ENCODE measurements around the gene ETV2.
"Not testable (repeated sequence)": the region's sequence is repeated elsewhere in the genome, so short reads cannot be mapped to it uniquely, and the experiment has no call there.

Gene ETV2, protein sequence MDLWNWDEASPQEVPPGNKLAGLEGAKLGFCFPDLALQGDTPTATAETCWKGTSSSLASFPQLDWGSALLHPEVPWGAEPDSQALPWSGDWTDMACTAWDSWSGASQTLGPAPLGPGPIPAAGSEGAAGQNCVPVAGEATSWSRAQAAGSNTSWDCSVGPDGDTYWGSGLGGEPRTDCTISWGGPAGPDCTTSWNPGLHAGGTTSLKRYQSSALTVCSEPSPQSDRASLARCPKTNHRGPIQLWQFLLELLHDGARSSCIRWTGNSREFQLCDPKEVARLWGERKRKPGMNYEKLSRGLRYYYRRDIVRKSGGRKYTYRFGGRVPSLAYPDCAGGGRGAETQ

DNA sequence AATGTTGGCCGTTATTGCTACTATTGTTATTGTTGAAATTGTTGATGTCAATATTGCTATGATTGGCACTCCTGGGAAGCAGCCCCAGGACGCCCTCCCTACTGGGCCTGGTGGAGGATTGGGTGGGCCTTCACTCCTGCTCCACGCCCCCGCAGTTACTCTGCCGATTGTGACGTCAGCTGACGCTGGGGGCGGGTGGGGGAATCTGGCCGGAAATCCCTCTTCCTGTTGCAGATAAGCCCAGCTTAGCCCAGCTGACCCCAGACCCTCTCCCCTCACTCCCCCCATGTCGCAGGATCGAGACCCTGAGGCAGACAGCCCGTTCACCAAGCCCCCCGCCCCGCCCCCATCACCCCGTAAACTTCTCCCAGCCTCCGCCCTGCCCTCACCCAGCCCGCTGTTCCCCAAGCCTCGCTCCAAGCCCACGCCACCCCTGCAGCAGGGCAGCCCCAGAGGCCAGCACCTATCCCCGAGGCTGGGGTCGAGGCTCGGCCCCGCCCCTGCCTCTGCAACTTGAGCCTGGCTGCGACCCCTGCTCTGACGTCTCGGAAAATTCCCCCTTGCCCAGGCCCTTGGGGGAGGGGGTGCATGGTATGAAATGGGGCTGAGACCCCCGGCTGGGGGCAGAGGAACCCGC is at the start of gene ETV2:
Gene ETV2 (plus strand): TSS at position 231 of the 637 bp plus-strand sequence. CDS start 716 bp downstream, outside the sequence.
- DNase-seq = peak in 1 of 4 experiments; percentile 32

DNA sequence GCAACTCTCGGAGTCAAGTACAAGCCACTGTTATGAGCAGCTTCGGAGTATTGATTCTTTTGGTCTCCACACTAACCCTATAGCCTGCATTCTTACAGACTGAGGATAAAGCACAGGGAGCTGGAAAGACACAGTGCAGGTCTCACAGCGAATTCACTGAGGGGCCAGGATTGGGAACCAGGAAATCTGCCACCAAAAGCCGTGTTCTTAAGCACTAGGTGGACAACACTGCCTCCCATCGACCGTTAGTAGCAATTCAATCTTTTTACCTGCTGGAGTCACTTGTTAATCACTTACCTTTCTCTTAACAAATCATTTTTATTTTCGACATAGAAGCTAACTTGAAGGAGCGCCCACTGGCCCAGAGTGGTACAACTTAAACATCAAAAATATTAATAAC is 49.3 kb upstream of the ETV2 start:
- DNase-seq = no peak

DNA sequence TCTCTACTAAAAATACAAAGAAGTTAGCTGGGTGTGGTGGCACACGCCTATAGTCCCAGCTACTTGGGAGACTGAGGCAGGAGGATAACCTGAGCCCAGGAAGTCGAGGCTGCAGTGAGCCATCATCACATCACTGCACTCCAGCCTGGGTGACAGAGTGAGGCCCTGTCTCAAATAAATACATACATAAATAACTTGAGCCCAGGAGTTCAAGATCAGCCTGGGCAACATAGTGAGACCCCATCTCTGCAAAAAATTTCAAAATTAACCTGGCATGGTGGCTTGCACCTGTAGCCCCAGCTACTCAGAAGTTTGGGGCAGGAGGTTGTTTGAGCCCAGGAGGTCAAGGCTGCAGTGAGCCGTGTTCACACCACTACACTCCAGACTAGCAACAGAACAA is 46.5 kb upstream of the ETV2 start:
- DNase-seq = not testable (repeated sequence)

DNA sequence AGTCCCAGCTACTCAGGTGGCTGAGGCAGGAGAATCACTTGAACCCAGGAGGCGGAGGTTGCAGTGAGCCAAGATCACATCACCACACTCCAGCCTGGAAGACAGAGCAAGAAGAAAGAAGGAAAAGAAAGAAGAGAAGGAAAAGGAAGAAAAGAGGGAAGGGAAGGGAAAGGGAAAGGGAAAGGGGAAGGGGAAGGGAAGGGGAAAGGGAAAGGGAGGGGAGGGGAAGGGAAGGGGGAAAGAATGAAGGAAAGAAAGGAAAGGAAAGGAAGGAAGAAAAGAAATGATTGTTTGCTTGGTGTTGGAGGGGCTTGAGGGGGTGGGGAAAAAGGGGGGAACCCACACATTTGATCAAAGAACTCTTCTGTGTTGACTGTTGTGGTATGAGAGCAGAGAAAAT is 45.6 kb upstream of the ETV2 start:
- DNase-seq = no peak

DNA sequence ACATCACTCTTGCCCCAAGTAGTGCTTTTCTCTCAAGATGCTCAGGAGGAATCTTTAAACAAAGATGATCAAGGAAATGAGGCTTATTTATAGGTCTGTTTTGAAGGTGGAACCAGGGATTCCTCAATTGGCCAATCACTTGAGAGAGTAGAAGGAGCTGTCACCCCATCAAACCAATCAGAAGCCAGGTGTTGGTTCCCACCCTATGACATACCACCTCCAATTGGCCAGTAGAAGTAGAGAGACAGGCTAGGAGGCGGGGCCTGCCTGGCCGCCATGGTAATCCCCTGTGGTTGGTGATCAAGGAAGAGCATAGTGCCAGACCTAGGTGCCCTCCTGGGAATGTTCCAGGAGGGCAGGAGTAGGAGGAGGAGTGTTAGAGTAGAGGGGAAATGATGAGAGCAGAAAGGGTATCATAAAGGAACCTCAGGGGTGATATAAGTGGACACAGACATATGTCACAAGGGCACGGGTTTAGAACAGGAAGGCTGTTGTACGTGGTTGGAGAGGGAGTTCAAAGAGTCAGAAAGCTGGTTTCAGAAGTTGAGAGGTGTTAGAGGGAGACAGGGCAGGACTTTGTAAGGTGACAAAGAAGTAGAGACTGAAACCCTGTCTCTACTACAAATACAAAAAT is 45.1 kb upstream of the ETV2 start:
- no peak for DNase-seq

DNA sequence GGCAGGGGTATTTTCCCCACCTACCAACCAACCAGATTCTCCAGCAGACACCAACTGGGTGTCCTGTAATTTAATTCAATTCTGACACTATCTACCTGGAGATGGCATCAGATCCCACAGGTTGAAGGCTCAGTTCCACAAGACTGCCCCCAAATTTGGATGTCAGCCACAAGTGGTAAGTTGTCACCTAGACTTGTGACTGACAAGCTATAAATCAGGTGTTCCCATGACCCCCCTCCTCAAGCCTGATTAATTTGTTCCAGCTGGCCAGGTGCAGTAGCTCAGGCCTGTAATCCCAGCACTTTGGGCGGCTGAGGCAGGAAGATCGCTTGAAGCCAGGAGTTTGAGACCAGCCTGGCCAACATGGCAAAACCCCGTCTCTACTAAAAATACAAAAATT is 39.6 kb upstream of the ETV2 start:
- DNase-seq = no peak

DNA sequence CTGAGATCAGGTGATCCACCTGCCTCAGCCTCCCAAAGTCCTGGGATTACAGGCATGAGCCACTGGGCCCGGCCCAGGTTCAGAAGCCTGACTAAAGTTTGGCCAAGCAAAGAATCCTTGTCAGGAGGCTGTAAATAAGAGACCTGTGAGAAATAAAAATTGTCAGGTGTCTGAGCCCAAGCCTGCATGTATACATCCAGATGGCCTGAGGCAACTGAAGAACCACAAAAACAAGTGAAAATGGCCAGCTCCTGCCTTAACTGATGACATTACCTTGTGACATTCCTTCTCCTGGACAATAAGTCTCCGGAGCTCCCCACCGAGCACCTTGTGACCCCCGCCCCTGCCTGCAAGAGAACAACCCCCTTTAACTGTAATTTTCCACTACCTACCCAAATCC is 37.1 kb upstream of the ETV2 start:
- DNase-seq = not testable (repeated sequence)

DNA sequence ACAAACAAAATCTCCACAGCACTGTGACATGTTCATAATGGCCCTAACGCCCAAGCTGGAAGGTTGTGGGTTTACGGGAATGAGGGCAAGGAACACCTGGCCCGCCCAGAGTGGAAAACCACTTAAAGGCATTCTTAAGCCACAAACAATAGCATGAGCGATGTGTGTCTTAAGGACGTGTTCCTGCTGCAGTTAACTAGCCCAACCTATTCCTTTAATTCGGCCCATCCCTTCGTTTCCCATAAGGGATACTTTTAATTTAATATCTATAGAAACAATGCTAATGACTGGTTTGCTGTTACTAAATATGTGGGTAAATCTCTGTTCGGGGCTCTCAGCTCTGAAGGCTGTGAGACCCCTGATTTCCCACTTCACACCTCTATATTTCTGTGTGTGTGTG is 34.4 kb upstream of the ETV2 start:
- not testable (repeated sequence) for DNase-seq

DNA sequence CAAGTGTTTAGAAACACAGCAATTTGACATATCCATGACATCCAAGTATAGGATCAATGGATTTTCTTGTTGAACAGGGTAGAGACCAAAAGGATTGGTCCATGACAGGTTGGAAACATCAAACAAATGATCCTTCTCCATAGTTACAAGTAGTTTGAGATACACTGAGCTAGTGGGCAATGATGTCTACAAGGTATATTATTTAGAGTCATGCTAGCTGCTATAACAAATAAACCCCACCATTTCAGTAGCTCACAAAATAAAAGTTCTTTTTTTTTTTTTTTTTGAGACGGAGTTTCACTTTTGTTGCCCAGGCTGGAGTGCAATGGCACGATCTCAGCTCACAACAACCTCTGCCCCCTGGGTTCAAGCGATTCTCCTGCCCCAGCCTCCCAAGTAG is 33.9 kb upstream of the ETV2 start:
- no peak for DNase-seq

DNA sequence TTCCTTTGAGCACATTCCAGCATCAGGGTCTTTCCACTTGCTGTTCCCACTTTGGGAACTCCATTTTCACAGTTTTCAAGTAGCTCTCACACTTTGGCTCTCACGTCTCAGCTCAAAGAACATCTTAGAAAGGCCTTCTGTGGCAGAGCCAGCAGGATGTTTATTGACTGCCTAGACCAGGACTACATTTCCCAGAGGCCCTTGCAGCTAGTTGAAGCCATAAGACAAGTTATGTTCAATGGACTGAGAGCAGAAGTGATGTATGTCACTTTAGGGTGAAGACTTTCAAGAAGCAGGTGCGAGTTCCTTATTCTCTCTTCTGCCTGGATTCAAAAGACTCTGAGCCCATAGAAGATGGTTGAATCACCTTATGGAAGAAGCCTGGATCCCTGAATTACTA is 33.3 kb upstream of the ETV2 start:
- DNase-seq = no peak

DNA sequence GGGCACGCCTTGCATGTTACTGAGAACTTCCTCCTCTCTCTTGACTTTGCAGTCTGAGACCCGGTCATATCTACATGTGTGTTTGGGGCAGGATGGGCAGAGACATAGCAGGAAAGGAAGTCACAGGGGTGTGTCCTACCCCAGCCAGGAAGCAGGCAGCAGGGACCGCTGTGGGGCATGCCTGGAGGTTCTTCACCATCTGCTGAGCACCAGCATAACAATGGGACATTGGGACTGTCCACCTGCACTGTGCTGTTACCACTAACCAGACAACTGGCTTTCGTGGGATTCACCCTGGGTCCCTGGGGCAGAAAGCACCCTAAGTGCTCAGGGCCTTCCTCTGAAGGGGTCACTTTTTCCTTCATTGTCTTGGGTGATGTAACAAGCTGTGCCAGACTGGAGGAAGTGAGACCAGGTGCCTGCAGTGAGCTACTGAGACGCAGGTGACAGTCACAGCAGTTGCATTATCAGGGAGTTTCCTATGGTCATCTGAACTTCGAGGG is 31.6 kb upstream of the ETV2 start:
- DNase-seq = peak in 1 of 4 experiments; percentile 16

DNA sequence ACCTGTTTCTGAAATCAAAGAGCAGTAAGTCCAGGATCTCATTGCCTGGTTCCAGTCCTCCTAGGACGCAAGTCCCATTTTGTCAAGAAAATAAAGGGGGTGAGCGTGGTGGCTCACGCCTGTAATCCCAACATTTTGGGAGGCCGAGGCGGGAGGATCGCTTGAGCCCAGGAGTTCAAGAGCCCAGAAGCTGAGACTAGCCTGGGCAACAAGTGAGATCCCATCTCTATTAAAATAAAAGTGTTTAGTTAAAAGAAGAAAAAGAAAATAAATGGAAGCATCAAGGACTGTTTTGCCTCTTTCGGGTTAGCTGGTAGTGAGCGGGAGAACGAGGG is 29.4 kb upstream of the ETV2 start:
- no peak for DNase-seq

DNA sequence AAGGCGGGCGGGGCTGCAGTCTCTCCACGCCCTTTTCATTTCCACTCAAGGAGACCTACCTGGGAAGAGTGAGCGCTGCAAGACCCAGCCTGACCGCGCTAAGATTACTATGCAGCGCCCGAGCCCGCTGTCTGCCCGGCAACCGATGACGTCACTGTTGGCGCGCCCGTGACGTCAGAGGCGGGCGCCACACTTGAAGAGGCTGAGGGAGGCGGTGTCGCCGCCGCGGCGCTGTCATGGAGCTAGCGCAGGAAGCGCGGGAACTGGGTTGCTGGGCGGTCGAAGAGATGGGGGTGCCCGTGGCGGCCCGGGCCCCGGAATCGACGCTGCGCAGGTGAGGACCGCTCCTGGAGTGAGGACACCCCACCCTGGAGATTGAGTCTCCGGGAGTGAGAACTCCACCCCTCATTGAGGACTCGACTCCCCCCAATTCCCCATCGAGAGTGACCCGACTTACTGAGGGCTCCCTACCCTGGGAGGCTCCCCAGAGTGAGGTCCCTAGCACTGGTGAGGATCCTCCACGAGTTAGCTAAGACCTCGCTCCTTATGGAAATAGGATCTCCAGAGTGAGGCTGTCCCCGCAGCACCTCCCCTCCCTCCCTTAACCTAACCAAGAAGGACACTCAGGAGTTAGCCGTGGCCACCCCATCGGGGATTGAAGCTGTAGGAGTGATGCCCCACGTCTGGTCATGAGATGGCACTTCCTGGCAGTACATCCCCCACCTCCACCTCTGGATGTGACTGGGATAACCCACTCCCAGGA is 28.8 kb upstream of the ETV2 start, which contains the start of gene HAUS5:
Gene HAUS5 (plus strand): TSS at position 177 of the 763 bp plus-strand sequence. CDS start 60 bp downstream, at position 237.
- DNase-seq = peak; percentile 82 to 93 (median 89)

DNA sequence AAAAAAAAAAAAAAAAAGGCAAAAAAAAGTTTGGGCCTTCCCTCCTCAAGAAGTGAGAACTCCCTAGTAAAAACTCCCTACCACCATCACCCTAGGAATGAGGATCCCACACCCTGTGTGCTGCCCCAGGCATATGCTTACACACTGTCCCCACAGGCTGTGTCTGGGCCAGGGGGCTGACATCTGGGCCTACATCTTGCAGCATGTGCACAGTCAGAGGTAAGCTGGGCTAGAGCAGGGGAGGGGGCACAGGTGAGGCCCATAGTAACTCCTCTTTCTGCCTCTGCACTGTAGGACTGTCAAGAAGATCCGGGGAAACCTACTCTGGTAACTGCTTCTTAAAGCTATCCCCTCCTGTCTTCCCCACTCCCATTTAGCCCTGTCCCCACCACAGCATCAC is 28.0 kb upstream of the ETV2 start:
- no peak for DNase-seq

DNA sequence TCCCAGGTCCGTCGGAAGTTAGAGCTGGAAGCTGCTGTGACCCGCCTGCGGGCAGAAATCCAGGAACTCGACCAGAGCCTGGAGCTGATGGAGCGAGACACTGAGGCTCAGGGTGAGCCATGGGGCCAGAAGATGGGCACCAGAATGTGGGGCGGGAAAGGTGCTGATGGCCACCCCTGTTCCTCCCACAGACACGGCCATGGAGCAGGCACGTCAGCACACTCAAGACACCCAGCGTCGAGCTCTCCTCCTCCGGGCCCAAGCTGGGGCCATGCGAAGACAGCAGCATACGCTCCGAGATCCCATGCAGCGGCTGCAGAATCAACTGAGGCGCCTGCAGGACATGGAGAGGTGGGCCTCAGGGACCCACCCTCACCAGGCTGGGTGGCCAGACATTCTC is 26.5 kb upstream of the ETV2 start:
- DNase-seq = no peak

DNA sequence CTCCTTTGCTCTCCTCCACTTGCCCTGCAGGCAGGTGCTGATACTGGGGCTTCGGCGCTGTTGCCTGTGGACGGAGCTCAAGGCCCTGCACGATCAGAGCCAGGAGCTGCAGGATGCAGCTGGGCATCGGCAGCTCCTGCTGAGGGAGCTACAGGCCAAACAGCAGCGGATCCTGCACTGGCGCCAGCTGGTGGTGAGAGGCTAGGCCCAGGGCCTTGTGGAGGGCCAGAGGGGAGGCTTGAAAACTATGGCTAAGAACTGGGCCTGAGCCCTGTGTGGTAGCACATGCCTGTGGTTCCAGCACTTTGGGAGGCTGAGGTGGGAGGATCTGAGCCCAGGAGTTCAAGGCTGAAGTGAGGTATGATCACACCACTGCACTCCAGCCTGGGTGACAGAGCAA is 22.7 kb upstream of the ETV2 start:
- no peak for DNase-seq

DNA sequence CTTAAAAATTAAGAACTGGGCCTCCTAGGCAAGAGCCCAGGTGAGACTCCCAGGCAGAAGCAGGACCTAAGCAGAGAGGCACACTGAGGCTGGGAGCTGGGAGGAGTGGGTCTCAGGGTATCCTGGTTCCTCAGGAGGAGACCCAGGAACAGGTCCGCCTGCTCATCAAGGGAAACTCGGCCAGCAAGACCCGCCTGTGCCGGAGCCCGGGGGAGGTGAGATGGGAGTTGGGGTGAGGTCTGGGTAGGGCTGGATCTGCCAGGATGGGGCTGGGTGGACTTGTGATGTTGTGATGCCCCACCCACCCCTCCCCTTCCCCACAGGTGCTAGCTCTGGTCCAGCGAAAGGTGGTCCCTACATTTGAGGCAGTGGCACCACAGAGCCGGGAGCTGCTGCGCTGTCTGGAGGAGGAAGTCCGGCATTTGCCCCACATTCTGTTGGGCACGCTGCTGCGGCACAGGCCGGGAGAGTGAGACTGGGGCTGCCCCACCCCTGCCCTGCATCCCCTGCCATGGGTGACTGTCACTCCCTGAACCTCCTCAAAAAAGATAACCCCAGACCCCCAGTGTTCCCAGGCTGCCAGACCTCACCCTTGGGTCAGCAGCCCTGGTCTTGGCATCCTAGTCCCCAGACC is 22.1 kb upstream of the ETV2 start:
- DNase-seq = no peak

DNA sequence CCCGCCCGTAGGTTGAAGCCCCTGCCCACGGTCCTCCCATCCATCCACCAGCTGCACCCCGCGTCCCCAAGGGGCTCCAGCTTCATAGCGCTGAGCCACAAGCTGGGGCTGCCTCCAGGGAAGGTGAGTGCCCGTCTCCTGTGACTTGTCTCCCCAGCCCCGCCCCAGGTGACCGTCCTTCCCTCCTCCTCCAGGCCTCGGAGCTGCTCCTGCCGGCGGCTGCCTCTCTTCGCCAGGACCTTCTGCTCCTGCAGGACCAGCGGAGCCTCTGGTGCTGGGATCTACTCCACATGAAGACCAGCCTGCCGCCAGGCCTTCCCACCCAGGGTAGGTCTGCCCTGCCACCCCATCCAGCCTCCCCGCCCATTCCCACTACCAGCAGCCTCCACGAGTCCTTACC is 21.5 kb upstream of the ETV2 start:
- DNase-seq = no peak

DNA sequence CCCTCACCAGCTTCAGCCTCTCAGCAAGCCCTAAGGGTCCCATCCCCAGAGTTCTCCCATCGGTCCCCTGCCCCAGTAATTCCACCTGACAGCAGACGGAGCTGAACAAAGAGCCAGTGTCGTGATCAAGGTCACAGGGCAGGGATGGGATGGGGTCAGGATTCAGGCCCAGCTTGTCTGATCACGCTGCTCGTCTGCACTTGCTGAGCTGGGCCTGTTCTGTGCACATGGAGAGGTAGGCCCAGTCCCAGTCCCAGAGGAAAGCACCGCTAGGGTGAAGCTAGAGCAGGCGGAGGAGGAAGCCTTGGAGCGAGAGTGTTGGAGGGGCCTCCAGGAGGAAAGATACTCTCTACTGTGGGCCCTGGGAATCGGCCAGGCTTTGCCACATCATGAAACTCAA is 19.8 kb upstream of the ETV2 start:
- no peak for DNase-seq

DNA sequence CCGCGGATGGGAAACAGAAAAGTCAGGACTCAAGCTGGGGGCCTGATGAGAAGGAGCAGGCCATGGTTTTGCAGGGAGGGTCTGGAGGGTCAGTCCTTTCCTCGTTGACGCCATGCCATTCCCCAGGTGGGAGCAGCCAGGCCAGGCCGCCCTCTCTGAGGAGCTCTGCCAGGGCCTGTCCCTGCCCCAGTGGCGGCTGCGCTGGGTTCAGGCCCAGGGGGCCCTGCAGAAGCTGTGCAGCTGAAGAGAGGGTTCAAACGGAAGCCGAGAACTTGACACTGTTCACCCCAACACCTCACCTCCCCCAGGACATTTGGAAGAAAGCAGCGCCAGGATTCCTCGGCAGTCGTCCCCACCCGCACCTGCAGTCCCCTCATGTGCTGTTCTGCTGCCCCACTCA is 18.8 kb upstream of the ETV2 start:
- no peak for DNase-seq

DNA sequence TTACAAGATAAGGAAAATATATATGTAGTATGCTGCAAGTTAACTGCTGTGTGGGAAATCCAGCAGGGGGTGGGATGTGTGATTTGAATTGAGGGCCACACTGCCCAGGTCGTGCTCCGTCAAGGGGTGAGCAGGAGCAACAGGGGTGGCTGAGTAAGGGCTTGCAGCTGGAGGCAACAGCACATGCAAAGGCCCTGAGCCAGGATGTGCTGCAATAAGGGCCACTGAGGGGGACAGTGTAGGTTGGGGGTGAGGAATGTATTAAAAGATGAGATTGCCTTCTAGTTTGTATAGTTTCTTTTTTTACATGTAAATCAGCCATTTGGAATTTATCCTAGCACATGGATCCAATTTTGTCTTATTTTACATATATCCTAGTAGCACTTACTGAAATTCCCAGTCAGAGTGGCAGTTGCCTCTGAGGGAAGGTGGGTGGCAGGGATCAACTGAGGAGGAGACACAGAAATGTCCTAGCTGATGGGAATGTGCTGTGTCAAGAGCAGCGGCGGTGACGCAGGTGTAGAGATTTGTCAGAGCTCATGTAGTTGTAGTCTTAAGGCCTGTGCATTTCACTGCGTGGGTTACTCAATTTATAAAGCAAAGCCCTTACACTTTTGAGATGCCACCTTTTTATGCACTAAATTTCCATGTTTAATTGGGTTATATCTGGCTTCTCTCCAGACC is 18.1 kb upstream of the ETV2 start:
- DNase-seq = no peak

DNA sequence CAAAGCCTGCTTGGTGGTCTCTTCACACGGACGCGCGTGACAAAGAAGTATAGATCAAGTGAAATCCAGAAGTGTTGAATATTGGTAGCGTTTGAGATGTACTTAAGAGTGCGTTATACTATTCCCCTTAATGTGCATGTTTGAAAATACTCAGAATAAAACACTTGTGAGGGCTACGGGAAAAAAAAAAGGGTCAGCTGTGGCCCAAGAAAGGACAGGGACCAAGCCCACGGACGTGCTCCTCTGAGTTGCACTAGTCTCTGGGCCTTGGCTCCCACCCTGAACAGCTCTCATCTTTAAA is 13.3 kb upstream of the ETV2 start:
- no peak for DNase-seq

Data from activated CD4-positive, CD25-positive, alpha-beta regulatory T cell (primary cell).